IPS-11a (cell line): ENCODE data around the gene ATXN7L1.
"Not testable (repeated sequence)": the region's sequence is repeated elsewhere in the genome, so short reads cannot be mapped to it uniquely, and the experiment has no call there.

Experiments used
- H3K4me3 ChIP-seq: one replicate; pipeline ENCODE4 v1.5.1; 2013; ENCODE audit warnings: low read depth, low read length, control low read depth

Gene ATXN7L1

GRCh38 chr7:105861224-105861623 lies 15.2 kb downstream of the ATXN7L1 start:
- H3K4me3 ChIP-seq, result no peak overlapping the region

DNA sequence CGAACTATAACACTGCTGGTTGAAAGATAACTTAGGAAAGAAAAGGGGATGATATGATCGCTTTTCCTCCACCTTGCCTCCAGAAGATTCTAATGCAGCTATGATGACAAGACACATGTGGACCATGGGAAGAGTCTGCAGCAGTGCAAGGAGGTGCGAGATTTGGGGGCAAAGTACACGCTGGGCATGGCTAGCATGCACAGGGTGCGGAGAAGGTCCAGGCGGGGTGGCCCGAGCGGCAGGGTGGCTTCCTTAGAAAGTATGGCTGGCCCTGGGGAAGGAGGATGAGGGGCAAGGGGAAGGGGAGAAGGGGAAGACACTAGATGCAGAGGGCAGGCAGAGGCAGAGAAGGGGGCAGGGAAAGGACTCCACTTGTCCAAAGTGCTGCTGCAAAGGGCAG lies 15.6 kb downstream of the ATXN7L1 start:
- H3K4me3 ChIP-seq, result no peak overlapping the region

DNA sequence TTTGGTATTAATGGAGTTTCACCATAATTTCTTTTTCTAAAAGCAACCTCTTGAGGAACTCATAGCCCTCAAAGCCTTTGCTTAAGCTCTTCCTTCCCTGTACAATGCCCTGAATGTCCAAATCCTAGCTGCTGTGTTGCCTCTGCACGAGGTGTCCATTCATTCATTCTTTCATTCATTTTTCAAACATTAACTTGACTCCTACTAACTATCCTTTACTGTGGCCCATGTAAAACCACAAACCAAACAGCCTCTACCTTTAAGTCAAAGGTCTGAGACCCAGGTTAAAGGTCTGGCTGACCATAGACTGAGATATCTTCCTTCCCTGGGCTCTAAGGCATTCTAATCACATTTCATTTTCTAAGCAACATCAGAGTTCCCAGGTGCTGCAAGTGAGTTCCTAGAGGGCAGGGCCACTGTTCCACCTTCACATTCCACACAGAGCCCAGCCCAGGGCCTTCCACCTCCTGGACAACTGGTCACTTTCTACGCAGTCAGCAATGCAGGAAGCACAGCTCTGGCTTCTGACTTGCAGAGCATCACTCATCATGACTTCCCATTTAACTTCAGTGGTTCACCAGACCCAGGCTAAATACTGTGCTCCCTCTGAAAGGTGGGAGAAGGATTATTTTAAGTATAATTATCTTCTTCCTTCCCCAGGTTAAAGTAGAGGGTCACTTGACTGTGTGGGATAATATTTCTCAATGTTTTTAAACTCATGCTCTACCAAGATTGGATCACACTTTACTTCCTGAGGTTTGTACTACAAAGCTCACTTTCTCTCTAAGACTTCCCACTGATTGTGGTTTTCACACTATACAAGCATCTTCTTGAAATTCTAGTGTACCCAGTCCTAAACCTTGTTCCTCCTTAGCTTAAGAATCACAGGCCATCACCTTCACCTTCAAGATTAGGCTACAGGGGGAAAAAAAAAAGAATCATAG lies 19.1 kb downstream of the ATXN7L1 start:
- H3K4me3 ChIP-seq, result no peak overlapping the region

DNA sequence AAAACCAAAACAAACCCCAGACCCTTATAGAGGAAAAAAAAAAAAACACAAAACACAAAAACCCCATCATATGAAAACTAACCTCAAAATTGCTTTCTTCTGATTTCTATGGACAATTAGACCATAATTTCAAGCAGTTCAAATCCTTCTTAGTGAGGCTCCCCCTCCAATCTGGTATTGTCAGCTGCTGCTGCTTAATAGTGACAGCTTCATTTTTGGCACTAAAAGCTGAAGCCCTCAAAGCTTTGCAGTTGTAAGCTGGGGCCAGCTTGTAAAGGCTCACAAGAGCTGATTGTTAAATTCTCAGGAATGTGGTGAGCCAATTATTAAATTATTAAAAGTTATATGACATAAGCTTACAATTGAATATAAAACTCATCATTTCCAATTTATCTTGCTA lies 21.9 kb downstream of the ATXN7L1 start:
- H3K4me3 ChIP-seq, result no peak overlapping the region

DNA sequence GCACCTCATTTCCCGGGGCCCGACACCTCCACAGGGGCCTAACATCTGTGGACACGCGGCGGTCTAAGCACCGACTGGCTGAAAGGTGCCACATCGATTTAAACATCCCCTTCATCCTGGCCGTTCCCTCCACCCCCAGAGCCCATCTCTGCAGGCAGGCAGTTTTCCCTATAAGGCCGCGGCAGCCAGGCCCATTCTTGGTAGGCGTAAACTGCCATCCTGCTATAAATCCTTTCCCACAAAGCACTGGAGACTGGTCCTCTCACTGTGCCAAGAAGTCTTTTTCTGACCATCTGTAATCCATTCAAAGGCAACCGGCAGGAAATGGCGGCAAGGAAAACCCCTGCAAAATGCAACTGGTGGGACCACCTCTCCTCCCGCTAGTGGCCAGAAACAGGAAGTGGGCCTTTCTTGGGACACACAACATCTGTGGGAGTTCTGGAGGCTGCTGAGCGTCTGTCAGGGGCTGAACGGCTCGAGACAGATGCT lies 22.4 kb downstream of the ATXN7L1 start:
- no peak overlapping the region for H3K4me3 ChIP-seq

DNA sequence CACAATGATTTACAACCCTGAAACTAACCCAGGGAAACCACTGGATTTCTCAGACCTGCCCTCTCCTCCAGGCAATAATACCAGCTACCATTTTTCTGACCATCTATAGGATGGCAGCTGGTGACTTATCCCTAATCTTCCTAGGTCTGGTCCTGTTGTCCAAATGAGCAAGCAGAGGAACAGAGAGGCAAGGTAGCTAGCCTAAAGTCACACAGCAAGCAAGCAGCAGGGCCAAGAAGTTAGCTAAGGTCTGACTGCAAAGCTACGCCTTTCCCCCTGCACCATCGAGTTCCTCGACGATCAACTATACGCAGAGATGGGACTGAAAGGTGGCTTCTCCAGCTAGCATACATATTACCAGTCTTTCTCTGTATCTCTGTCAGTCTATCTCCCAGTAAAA lies 25.3 kb downstream of the ATXN7L1 start:
- H3K4me3 ChIP-seq, result no peak overlapping the region

GRCh38 chr7:105849122-105849855 lies 27.1 kb downstream of the ATXN7L1 start:
- no peak overlapping the region for H3K4me3 ChIP-seq

- H3K4me3 ChIP-seq, result no peak overlapping the region
Measured at GRCh38 chr7:105846404-105846803, 30.0 kb downstream of the ATXN7L1 start.

DNA sequence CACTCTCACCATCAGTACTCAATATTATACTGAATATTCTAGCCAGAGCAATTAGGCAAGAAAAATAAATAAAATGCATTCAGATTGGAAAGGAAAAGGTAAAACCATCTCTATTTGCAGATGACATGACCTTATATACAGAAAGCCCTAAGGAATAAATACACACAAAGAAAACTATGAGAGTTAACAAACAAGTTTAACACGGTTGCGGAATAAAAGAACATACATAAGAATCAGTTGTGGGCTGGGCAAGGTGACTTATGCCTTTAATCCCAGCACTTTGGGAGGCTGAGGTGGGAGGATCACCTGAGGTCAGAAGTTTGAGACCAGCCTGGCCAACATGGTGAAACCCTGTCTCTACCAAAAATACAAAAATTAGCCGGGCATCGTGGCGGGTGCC lies 31.7 kb downstream of the ATXN7L1 start:
- H3K4me3 ChIP-seq, result not testable (repeated sequence)

- no peak overlapping the region for H3K4me3 ChIP-seq
Measured at GRCh38 chr7:105841866-105842265, 34.5 kb downstream of the ATXN7L1 start.

DNA sequence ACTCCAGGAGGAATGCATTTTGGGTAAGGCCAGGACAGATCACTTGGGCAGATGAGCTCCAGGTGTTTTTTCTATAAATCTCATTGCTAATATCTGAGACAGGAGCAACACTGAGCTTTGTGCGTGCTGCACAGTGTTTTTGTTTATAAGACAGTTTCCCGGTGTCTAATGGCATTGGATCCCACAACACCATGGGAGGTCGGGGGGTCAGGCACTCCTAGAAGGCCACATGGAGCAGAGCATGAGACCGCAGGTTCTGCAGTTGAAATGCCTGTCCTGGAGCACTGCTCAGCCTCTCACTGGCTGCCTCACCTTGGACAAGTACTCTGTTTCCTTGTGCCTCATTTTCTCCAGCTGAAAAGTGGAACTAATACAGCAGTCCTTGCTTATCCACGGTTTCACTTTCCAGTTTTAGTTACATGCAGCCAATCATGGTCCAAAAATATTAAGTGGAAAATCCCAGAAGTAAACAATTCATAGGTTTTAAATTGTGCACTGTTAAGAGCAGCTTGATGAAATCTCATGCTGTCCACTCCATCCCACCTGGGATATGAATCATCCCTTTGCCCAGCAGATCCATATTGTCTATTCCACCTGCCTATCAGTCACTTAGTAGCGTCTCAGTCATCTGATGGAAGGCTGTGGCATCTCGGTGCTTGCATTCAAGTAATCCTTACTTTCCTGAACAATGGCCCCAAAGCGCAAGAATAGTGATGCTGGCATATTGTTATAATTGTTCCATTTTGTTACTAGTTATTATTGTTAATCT lies 35.2 kb downstream of the ATXN7L1 start:
- H3K4me3 ChIP-seq, result no peak overlapping the region

- no peak overlapping the region for H3K4me3 ChIP-seq
Measured at GRCh38 chr7:105839266-105839665, 37.1 kb downstream of the ATXN7L1 start.

- H3K4me3 ChIP-seq, result no peak overlapping the region
Measured at GRCh38 chr7:105838627-105839231, 37.7 kb downstream of the ATXN7L1 start.

- no peak overlapping the region for H3K4me3 ChIP-seq
Measured at GRCh38 chr7:105837765-105838626, 38.4 kb downstream of the ATXN7L1 start.

DNA sequence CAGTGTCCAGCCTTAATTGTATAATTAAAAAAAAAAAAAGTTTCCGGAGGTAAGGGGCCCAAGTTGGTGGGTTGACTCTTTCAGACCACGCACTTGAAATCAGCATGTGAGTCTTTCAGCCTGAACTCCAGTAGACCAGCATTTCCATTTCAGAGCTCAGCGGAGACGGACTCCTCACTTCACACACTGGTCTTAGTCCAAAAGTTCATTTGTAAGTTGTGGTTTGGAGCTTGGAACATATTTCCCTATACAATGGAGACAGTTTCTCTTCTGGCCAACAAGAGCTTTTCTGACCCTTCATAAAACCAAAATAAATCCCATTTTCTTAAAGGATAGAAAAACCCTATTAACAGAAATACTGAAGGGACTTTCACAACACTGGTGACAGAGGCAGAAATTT lies 41.0 kb downstream of the ATXN7L1 start:
- H3K4me3 ChIP-seq, result no peak overlapping the region

DNA sequence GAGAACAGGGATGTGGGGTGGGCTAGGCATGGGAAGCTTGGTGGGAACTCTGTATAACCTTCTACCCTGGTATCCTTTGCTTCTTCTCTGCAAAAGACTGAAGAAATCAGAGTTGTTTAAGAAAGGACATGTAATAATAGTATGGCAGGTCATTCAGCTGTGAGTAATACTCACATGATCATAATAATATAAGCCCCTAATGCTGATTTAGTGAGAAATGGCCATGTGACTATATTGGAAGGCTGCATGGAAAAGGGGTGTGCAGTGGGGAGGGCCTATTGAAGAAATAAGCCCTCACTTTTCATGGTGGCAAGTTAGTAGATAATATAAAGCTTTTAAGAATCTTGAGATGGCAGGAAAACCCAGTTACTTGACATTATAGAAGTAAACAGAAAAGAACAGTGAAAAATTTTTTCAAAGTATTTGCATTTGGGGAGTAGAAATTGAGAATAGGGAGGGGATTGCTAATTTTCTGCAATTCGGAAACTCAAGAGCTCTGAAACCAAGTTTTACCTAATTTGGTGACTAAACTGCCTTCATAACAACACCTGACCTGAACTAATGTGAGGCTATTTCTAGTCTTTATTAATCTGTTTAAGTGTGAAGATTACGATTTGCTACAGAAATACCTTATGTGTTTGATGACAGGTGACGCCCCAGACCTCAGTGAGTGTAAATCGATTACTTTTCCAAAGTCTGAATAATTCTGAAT lies 44.4 kb downstream of the ATXN7L1 start:
- H3K4me3 ChIP-seq, result no peak overlapping the region

GRCh38 chr7:105831302-105831620 lies 45.1 kb downstream of the ATXN7L1 start:
- no peak overlapping the region for H3K4me3 ChIP-seq

GRCh38 chr7:105830405-105831301 lies 45.7 kb downstream of the ATXN7L1 start:
- H3K4me3 ChIP-seq, result no peak overlapping the region
